IMR-90 (cell line): ENCODE data around the gene FBLIM1. TPM values are rescaled to one million over a fixed set of nuclear protein-coding genes. Genes with fewer than 3 reads are reported as not detected.

Experiments
- ATAC-seq: fragments of 200-7000 bp; cut with Tn5 transposase; 2 replicates; pipeline ENCODE4 v1.9.1; 2020; ENCODE audit warnings: low read depth, mild to moderate bottlenecking, moderate library complexity
- BruUV-seq: library from RNA; stranded (reverse); fragments of 400-500 nt; replicated peaks from 2 replicates; lab custom pipeline; 2021; lab: Mats Ljungman, UMichigan
- CTCF ChIA-PET: fragments of 300-600 bp; formaldehyde crosslinking; extraction: SDS; loops from one replicate; lab custom pipeline; 2021; ENCODE audit warnings: antibody characterized with exemption; lab: Yijun Ruan, JAX
- POLR2A ChIA-PET: fragments of 300-600 bp; sonication (Branson Sonifier 250); formaldehyde crosslinking; loops from one replicate; lab custom pipeline; 2022; ENCODE audit warnings: antibody characterized with exemption; ENCODE audit not compliant: unreplicated experiment; lab: Charles Lee
- DNase-seq: peaks from one replicate; pipeline ENCODE4 v3.0.0; 2013
- H2AFZ ChIP-seq: replicated peaks from 2 replicates; pipeline ENCODE3; 2013; ENCODE audit warnings: low read length, mild to moderate bottlenecking; ENCODE audit not compliant: poor library complexity
- H2AK5ac ChIP-seq: 2 replicates; pipeline ENCODE4 v1.6.1; 2013; ENCODE audit warnings: low read depth, low read length, inconsistent platforms
- H2AK9ac ChIP-seq: replicated peaks from 2 replicates; pipeline ENCODE3; 2013; ENCODE audit warnings: mild to moderate bottlenecking, low read depth, low read length, moderate library complexity; ENCODE audit not compliant: poor library complexity
- H2BK120ac ChIP-seq: 2 replicates; pipeline ENCODE4 v1.6.1; 2013; ENCODE audit warnings: low read depth, low read length, inconsistent platforms
- H2BK15ac ChIP-seq: 3 replicates; pipeline ENCODE4 v1.6.1; 2013; ENCODE audit warnings: low read depth, low read length, inconsistent platforms
- H2BK20ac ChIP-seq: 2 replicates; pipeline ENCODE4 v1.6.1; 2013; ENCODE audit warnings: low read depth, mild to moderate bottlenecking, inconsistent platforms, low read length, moderate library complexity
- H2BK5ac ChIP-seq: 2 replicates; pipeline ENCODE4 v1.6.1; 2013; ENCODE audit warnings: mild to moderate bottlenecking, low read depth, low read length, inconsistent platforms; ENCODE audit not compliant: poor library complexity, severe bottlenecking
- H3K14ac ChIP-seq: replicated peaks from 2 replicates; pipeline ENCODE4 v1.6.1; 2013; ENCODE audit warnings: low read depth, low read length, inconsistent platforms
- H3K18ac ChIP-seq: 2 replicates; pipeline ENCODE4 v1.6.1; 2013; ENCODE audit warnings: low read depth, low read length, control low read depth
- H3K23ac ChIP-seq: 2 replicates; pipeline ENCODE4 v1.6.1; 2013; ENCODE audit warnings: low read depth, low read length, inconsistent platforms
- H3K27ac ChIP-seq: 2 replicates; pipeline ENCODE4 v1.5.1; 2013; ENCODE audit warnings: mild to moderate bottlenecking, control low read depth, low read length; ENCODE audit not compliant: insufficient read depth
- H3K27me3 ChIP-seq: 2 replicates; pipeline ENCODE4 v1.6.1; 2013; ENCODE audit warnings: low read length; ENCODE audit not compliant: control insufficient read depth, insufficient read depth
- H3K36me3 ChIP-seq: 2 replicates; pipeline ENCODE4 v1.6.1; 2013; ENCODE audit warnings: low read length, mixed read lengths; ENCODE audit not compliant: control insufficient read depth, insufficient read depth
- H3K4ac ChIP-seq: 2 replicates; pipeline ENCODE4 v1.6.1; 2013; ENCODE audit warnings: low read depth, low read length, inconsistent platforms
- H3K4me1 ChIP-seq: 2 replicates; pipeline ENCODE4 v1.6.1; 2013; ENCODE audit warnings: low read length, mixed read lengths; ENCODE audit not compliant: control insufficient read depth, insufficient read depth
- H3K4me2 ChIP-seq: 2 replicates; pipeline ENCODE4 v1.6.1; 2013; ENCODE audit warnings: low read depth, mild to moderate bottlenecking, control low read depth, low read length, moderate library complexity
- H3K4me3 ChIP-seq: 2 replicates; pipeline ENCODE4 v1.5.1; 2013; ENCODE audit warnings: low read depth, mild to moderate bottlenecking, control low read depth, low read length, moderate library complexity; ENCODE audit not compliant: insufficient read depth
- H3K56ac ChIP-seq: 2 replicates; pipeline ENCODE4 v1.6.1; 2013; ENCODE audit warnings: low read length, inconsistent platforms; ENCODE audit not compliant: insufficient read depth; ENCODE audit errors: extremely low read depth
- H3K79me1 ChIP-seq, 2 experiments: 2 replicates each; pipeline ENCODE4 v1.6.1; 2013; ENCODE audit warnings: low read length in 2 of 2, inconsistent platforms in 1 of 2, low read depth in 1 of 2
- H3K9ac ChIP-seq: 2 replicates; pipeline ENCODE4 v1.6.1; 2013; ENCODE audit warnings: low read depth, low read length, control low read depth
- H3K9me1 ChIP-seq: 2 replicates; pipeline ENCODE4 v1.6.1; 2013; ENCODE audit warnings: low read length, inconsistent platforms; ENCODE audit not compliant: insufficient read depth
- H3K9me3 ChIP-seq: 2 replicates; pipeline ENCODE4 v1.6.1; 2013; ENCODE audit warnings: low read length; ENCODE audit not compliant: control insufficient read depth, insufficient read depth
- H4K20me1 ChIP-seq: 2 replicates; pipeline ENCODE4 v1.6.1; 2013; ENCODE audit warnings: low read length, inconsistent platforms; ENCODE audit not compliant: insufficient read depth
- H4K5ac ChIP-seq: 2 replicates; pipeline ENCODE4 v1.6.1; 2013; ENCODE audit warnings: mild to moderate bottlenecking, low read depth, low read length, control low read depth
- H4K8ac ChIP-seq, 2 experiments: 2 replicates each; pipeline ENCODE4 v1.6.1; 2013; ENCODE audit warnings: low read depth in 2 of 2, low read length in 2 of 2, control low read depth in 1 of 2, inconsistent platforms in 1 of 2
- H4K91ac ChIP-seq: 2 replicates; pipeline ENCODE4 v1.6.1; 2013; ENCODE audit warnings: low read depth, low read length, inconsistent platforms; ENCODE audit not compliant: insufficient read depth
- WGBS, 2 experiments: methylation state at CpG; one replicate each; pipeline versions ENCODE4 v1.1.5 to v1.1.7; 2013; ENCODE audit warnings: missing lambda C conversion rate in 2 of 2; ENCODE audit not compliant: insufficient read length in 1 of 2; ENCODE audit errors: extremely low coverage in 2 of 2; 5-methylcytosine and 5-hydroxymethylcytosine counted together
- dilution Hi-C: fragments of 300-500 bp; cut with HindIII; formaldehyde crosslinking; loops from one replicate; pipeline ENCODE4 v1.14.3; 2018; ENCODE audit warnings: low sequenced_read_pairs; ENCODE audit not compliant: unreplicated experiment
- in situ Hi-C: fragments of 300-500 bp; cut with MboI; formaldehyde crosslinking; loops from 3 replicates; pipeline ENCODE4 v1.14.3; 2019; ENCODE audit warnings: low sequenced_read_pairs, inconsistent platforms, mixed read lengths
- intact Hi-C: fragments of 100-400 bp; cut with micrococcal nuclease; formaldehyde crosslinking; loops from 2 replicates; pipeline ENCODE4 v1.10.0; 2022
- polyA plus RNA-seq, 3 experiments: library from polyadenylated mRNA; depleted of rRNA; stranded (reverse); fragments of >200 nt; gene quantifications; 2 replicates each; pipeline ENCODE4 v1.2.3, GENCODE V29; 2012; ENCODE audit warnings: low replicate concordance in 1 of 3
- total RNA-seq: library from RNA; depleted of rRNA; stranded (reverse); fragments of >200 nt; gene quantifications from 2 replicates; pipeline ENCODE4 v1.2.3, GENCODE V29; 2012
- TF ChIP-seq, protein P1 (sequence below): fragments of 150-350 bp; IDR thresholded peaks from 2 replicates; pipeline ENCODE4 v1.6.1; 2016; ENCODE audit warnings: low read depth, mild to moderate bottlenecking, low read length, moderate library complexity, borderline replicate concordance

Gene FBLIM1
- total and polyA plus RNA-seq, 2 of the 4 experiments (the other 2 are of a cell fraction): 52.2 to 140 TPM

DNA sequence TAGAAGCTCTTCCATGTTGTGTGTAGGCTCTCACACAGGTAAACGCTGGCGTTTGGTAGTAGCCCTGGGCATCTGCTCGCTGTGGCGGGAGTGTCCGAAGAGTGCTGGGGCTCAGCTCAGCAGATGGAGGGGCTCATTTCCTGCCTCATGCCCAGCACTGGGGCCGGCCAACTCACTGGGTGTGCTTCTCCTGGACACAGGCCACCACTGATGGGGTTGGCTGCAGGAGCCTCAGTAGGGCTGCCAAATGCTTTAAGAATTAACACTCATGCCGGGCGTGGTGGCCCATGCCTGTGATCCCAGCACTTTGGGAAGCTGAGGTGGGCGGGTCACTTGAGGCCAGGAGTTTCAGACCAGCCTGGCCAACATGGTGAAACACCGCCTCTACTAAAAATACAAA, 28.0 kb downstream of the FBLIM1 start:
- H3K4me2 ChIP-seq: no peak overlapping the region
- 64% methylated on average over 7 of the region's 10 CpGs; no CpG with 5 or more reads in 1 of the 2 experiments for WGBS, 2 experiments
- dilution Hi-C loops (no loop called here), in situ Hi-C loops (loop anchor here (25.0 kb wide), 1 partner anchor 401 kb away; no protein-coding TSS in a partner anchor), intact Hi-C loops (no loop called here)
- peaks cover 30% of the 10 kb centered on the region for H3K36me3 ChIP-seq
- H3K14ac ChIP-seq: 0 out of 2 replicates have a peak overlapping the region, but pooled peaks have one; percentile 27
- H4K5ac ChIP-seq: no peak overlapping the region
- no peak overlapping the region for H3K18ac ChIP-seq
- H3K27ac ChIP-seq: no peak overlapping the region
- POLR2A ChIA-PET: no interaction called here
- no peak overlapping the region for H3K9ac ChIP-seq
- H2AK9ac ChIP-seq: no peak overlapping the region
- H2BK20ac ChIP-seq: no peak overlapping the region
- H3K79me1 ChIP-seq: 0 out of 4 replicates have a peak, but pooled peaks cover 0 to 3% of the 10 kb centered on the region in 2 experiments
- TF ChIP-seq, protein P1, sequence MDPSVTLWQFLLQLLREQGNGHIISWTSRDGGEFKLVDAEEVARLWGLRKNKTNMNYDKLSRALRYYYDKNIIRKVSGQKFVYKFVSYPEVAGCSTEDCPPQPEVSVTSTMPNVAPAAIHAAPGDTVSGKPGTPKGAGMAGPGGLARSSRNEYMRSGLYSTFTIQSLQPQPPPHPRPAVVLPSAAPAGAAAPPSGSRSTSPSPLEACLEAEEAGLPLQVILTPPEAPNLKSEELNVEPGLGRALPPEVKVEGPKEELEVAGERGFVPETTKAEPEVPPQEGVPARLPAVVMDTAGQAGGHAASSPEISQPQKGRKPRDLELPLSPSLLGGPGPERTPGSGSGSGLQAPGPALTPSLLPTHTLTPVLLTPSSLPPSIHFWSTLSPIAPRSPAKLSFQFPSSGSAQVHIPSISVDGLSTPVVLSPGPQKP: no peak
- H3K9me1 ChIP-seq: peaks cover 5% of the 10 kb centered on the region
- BruUV-seq: no TSS peak
- H2AFZ ChIP-seq: no peak overlapping the region
- CTCF ChIA-PET: no interaction called here
- H3K23ac ChIP-seq: no peak overlapping the region
- DNase-seq: peak; percentile 18
- H4K8ac ChIP-seq: no peak overlapping the region; a peak in 1 of 4 replicates
- H3K4me3 ChIP-seq: no peak overlapping the region
- H3K4ac ChIP-seq: no peak overlapping the region
- no peaks in the 10 kb centered on the region for H3K9me3 ChIP-seq
- no peak overlapping the region for H2BK120ac ChIP-seq
- peaks cover 3% of the 10 kb centered on the region for H4K20me1 ChIP-seq
- no peak overlapping the region; the same call in 1 of the 2 replicates for H4K91ac ChIP-seq
- H3K4me1 ChIP-seq: 0 out of 2 replicates have a peak, but pooled peaks cover 3% of the 10 kb centered on the region
- H2BK5ac ChIP-seq: no peak overlapping the region
- peak; percentile 31 for ATAC-seq
- H2BK15ac ChIP-seq: no peak overlapping the region
- no peak overlapping the region for H3K56ac ChIP-seq
- no peak overlapping the region; the same call in 1 of the 2 replicates for H2AK5ac ChIP-seq
- H3K27me3 ChIP-seq: no peaks in the 10 kb centered on the region
